ENCODE measurements around the gene SLC45A3. TPM values are rescaled to one million over a fixed set of nuclear protein-coding genes. Genes with fewer than 3 reads are reported as not detected.

The SLC45A3 gene
- total and polyA plus RNA-seq, 2 donors (not counting 3 experiments of a cell fraction or from before 2014, with no cell fraction given) = 15.1 to 15.6 TPM

- no peak overlapping the region for H2AFZ ChIP-seq (ENCODE audit: low read depth, low read length)
- intact Hi-C loops (cut with micrococcal nuclease) = no loop called here
- H3K9me1 ChIP-seq (replicated peaks; ENCODE audit: control insufficient read depth, extremely low read depth, insufficient read depth, low read length) = no peaks in the 10 kb centered on the region
- ChIA-PET POLR2A (interaction anchor here (0.6 kb wide), 1 partner anchor 10 kb away, joined by 3 read pairs; no protein-coding TSS in a partner anchor), CTCF (interaction anchor here (0.6 to 3.8 kb wide), 6 partner anchors 10 to 30 kb away, joined by 3 to 20 read pairs (median 5); no protein-coding TSS in a partner anchor)
- FAIRE-seq = no peak
- no peaks in the 10 kb centered on the region for H4K20me1 ChIP-seq (replicated peaks; ENCODE audit: control insufficient read depth, extremely low read depth, insufficient read depth, low read length)
- H3K27ac ChIP-seq (ENCODE audit: insufficient read depth, low read depth, low read length) = no peak overlapping the region
- dilution Hi-C loops (cut with MboI; ENCODE audit: extremely low pct_ligation_motif_present, low sequenced_read_pairs) = no loop called here
- H3K4me2 ChIP-seq (ENCODE audit: insufficient read depth, low read length) = no peak overlapping the region
- no peaks in the 10 kb centered on the region for H3K9me3 ChIP-seq (replicated peaks; ENCODE audit: control insufficient read depth, insufficient read depth, low read length)
- H3K9ac ChIP-seq (replicated peaks; ENCODE audit: extremely low read depth, insufficient read depth, low read length) = no peak overlapping the region
- no peak for DNase-seq (ENCODE audit: low read depth, low spot score)
- H3K36me3 ChIP-seq (ENCODE audit: control insufficient read depth in 2 of 2, extremely low read depth in 1 of 2, insufficient read depth in 2 of 2, low read length in 2 of 2) = no peaks in the 10 kb centered on the region
- peaks cover 0 to 2% of the 10 kb centered on the region in 2 experiments for H3K27me3 ChIP-seq (ENCODE audit: control insufficient read depth in 2 of 2, insufficient read depth in 2 of 2, low read length in 2 of 2)
- no peak overlapping the region for H3K4me3 ChIP-seq (replicated peaks in 1 of 3; ENCODE audit: insufficient read depth in 1 of 3, low read depth in 1 of 3, low read length in 3 of 3)
- TF ChIP-seq POLR2AphosphoS5 (IDR thresholded peaks at IDR 0.05; ENCODE audit: insufficient read depth, low read depth, low read length) (no peak), POLR2A (IDR thresholded peaks at IDR 0.05; ENCODE audit: low read depth, low read length) (no peak), MYC (IDR thresholded peaks at IDR 0.05; ENCODE audit: low read depth, low read length) (no peak), JUN (IDR thresholded peaks at IDR 0.05; ENCODE audit: borderline replicate concordance, insufficient read depth, insufficient read length, low read depth) (no peak), GATA2 (IDR thresholded peaks at IDR 0.05; ENCODE audit: insufficient read depth, insufficient read length, low read depth, low read length) (no peak), EZH2 (IDR thresholded peaks at IDR 0.05; ENCODE audit: borderline replicate concordance, low read depth, low read length, severe bottlenecking) (no peak), FOS (IDR thresholded peaks at IDR 0.05; ENCODE audit: borderline replicate concordance, insufficient read depth, low read length) (no peak), MAX (IDR thresholded peaks at IDR 0.05; ENCODE audit: insufficient read depth, insufficient read length) (no peak), CTCF (IDR thresholded peaks at IDR 0.05; ENCODE audit: extremely low read depth in 1 of 2, insufficient read depth in 1 of 2, low read depth in 1 of 2, low read length in 2 of 2) (no peak)
- H3K4me1 ChIP-seq (ENCODE audit: control insufficient read depth, extremely low read depth, insufficient read depth, low read length) = no peaks in the 10 kb centered on the region
- no TSS peak for BruUV-seq (replicated peaks)
- no peaks in the 10 kb centered on the region for H3K79me2 ChIP-seq (ENCODE audit: control insufficient read depth, insufficient read depth, low read length)
These were observed 8.1 kb upstream of the SLC45A3 start for GRCh38 chr1:205688171-205689080.

Data from endothelial cell of umbilical vein (primary cell).